Loucy (cell line): ENCODE data around the gene CLECL1.
A peak's percentile ranks its signal among the peaks of the same experiment; 100 is the strongest.
"Not testable (repeated sequence)": the region's sequence is repeated elsewhere in the genome, so short reads cannot be mapped to it uniquely, and the experiment has no call there.

Experiments used
- H2AFZ ChIP-seq: fragments of 200-600 bp; sonication (generic); 2 replicates; pipeline ENCODE4 v1.6.0; 2016; ENCODE audit warnings: antibody characterized with exemption, mild to moderate bottlenecking, low read length, moderate library complexity
- H3F3A ChIP-seq: fragments of 200-600 bp; 2 replicates; pipeline ENCODE4 v1.6.0; 2016; ENCODE audit warnings: antibody characterized with exemption, low read depth, mild to moderate bottlenecking
- H3K27me3 ChIP-seq: fragments of 200-600 bp; sonication (generic); 2 replicates; pipeline ENCODE4 v1.6.1; 2014; ENCODE audit warnings: low read length, mild to moderate bottlenecking; ENCODE audit not compliant: insufficient read depth, poor library complexity, severe bottlenecking
- H3K36me3 ChIP-seq: fragments of 200-600 bp; sonication (generic); 2 replicates; pipeline ENCODE4 v1.6.1; 2016; ENCODE audit warnings: low read length; ENCODE audit not compliant: insufficient read depth
- H3K4me1 ChIP-seq: fragments of 200-600 bp; sonication (generic); 2 replicates; pipeline ENCODE4 v1.5.1; 2014; ENCODE audit warnings: low read length, mild to moderate bottlenecking; ENCODE audit not compliant: insufficient read depth, poor library complexity, severe bottlenecking
- H3K4me2 ChIP-seq: fragments of 200-600 bp; sonication (generic); 2 replicates; pipeline ENCODE4 v1.6.0; 2014; ENCODE audit warnings: antibody characterized with exemption, low read length, low read depth, mild to moderate bottlenecking; ENCODE audit not compliant: poor library complexity, severe bottlenecking
- H3K4me3 ChIP-seq: fragments of 200-600 bp; sonication (generic); 2 replicates; pipeline ENCODE4 v1.5.1; 2014; ENCODE audit warnings: low read length, mild to moderate bottlenecking, mixed read lengths; ENCODE audit not compliant: poor library complexity, severe bottlenecking
- H3K79me2 ChIP-seq: fragments of 200-600 bp; sonication (generic); 2 replicates; pipeline ENCODE4 v1.6.1; 2014; ENCODE audit warnings: low read length; ENCODE audit not compliant: insufficient read depth
- H3K9ac ChIP-seq: fragments of 200-600 bp; sonication (generic); 2 replicates; pipeline ENCODE4 v1.6.0; 2014; ENCODE audit warnings: mild to moderate bottlenecking, low read depth, low read length, moderate library complexity; ENCODE audit not compliant: poor library complexity, severe bottlenecking
- H3K9me2 ChIP-seq: fragments of 200-600 bp; sonication (generic); replicated peaks from 2 replicates; pipeline ENCODE4 v1.6.1; 2016; ENCODE audit warnings: low read depth, low read length, mixed read lengths
- H3K9me3 ChIP-seq: fragments of 200-600 bp; sonication (generic); 2 replicates; pipeline ENCODE4 v1.6.1; 2014; ENCODE audit warnings: mild to moderate bottlenecking, antibody characterized with exemption, low read length, low read depth; ENCODE audit not compliant: insufficient read depth
- H4K20me1 ChIP-seq: fragments of 200-600 bp; sonication (generic); 2 replicates; pipeline ENCODE4 v1.6.0; 2014; ENCODE audit warnings: antibody characterized with exemption, low read length, mild to moderate bottlenecking; ENCODE audit not compliant: insufficient read depth, poor library complexity, severe bottlenecking
- EZH2phosphoT487 ChIP-seq: fragments of 200-600 bp; IDR thresholded peaks from 2 replicates; pipeline ENCODE4 v1.6.1; 2018; ENCODE audit warnings: antibody characterized with exemption, mild to moderate bottlenecking, moderate library complexity, borderline replicate concordance
- TF ChIP-seq, protein P1 (sequence below): fragments of 200-600 bp; sonication (generic); conservative IDR thresholded peaks from 2 replicates; pipeline ENCODE4 v1.5.1; 2014; ENCODE audit warnings: mild to moderate bottlenecking, antibody characterized with exemption, low read length

The CLECL1 gene

DNA sequence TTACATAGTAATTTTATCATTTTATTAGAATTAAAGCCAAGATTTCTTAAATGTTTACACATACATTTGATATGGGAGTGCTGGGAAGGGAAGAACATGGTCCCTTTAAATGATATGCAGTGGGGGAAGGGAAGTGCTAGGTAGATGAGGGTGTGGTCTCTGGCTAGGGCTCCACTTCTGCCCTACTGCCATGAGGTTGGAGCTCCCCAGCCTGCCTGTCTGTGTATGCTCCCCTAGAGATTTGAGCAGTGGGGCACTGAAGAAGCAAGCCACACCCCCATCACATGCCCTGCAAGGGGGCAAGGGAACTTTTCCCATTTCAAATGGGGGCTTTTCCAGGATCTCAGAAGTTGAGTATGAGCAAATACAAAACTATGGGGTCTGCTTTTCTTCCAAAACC, 25.5 kb downstream of the CLECL1 start:
- Histone ChIP-seq H4K20me1 (no peaks in the 10 kb centered on the region), H3K36me3 (no peaks in the 10 kb centered on the region), H3K9me2 (no peaks in the 10 kb centered on the region), H3F3A (no peaks in the 10 kb centered on the region), H3K9me3 (no peaks in the 10 kb centered on the region; the same call in 1 of the 2 replicates), H3K27me3 (no peaks in the 10 kb centered on the region), H3K79me2 (no peaks in the 10 kb centered on the region), H2AFZ (peak overlapping the region; percentile 4; the same call in 1 of the 2 replicates), H3K9ac (peak overlapping the region; percentile 1), H3K4me2 (peak overlapping the region; percentile 17), H3K4me1 (peaks cover 26% of the 10 kb centered on the region), H3K4me3 (peak overlapping the region; percentile 6)
- no peak for TF ChIP-seq EZH2phosphoT487

DNA sequence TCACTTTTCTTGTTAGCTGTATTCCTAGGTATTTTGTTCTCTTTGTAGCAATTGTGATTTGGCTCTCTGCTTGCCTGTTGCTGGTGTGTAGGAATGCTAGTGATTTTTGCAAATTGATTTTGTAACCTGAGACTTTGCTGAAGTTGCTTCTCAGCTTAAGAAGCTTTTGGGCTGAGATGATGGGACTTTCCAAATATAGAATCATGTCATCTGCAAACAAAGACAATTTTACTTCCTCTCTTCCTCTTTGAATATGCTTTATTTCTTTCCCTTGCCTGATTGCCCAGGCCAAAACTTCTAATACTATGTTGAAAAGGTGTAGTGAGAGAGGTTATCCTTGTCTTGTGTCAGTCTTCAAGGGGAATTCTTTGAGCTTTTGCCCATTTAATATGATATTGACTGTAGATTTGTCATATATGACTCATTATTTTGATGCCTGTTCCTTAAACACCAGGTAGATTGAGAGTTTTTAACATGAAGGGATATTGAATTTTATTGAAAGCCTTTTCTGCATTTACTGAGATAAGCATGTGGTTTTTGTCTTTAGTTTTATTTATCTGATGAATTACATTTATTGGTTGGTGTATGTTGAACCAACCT, 26.7 kb downstream of the CLECL1 start:
- no peak overlapping the region for H3K4me2 ChIP-seq

DNA sequence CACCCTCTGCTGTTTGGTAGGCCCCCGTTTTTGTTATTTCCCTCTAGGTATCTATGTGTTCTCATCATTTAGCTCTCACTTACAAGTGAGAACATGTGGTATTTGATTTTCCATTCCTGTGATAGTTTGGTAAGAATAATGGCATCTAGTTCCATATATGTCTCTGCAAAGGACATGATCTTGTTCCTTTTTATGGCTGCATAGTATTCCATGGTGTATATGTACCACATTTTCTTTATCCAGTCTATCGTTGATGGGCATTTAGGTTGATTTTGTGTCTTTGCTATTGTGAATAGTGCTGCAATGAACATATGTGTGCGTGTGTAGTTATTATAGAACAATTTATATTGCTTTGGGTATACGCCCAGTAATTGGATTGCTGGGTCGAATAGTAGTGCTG, 28.3 kb downstream of the CLECL1 start:
- H2AFZ ChIP-seq, H3K9me3 ChIP-seq, H3K4me3 ChIP-seq, H3K27me3 ChIP-seq, H3F3A ChIP-seq, H3K36me3 ChIP-seq, H3K4me2 ChIP-seq, H3K79me2 ChIP-seq, H3K9ac ChIP-seq, H4K20me1 ChIP-seq, H3K9me2 ChIP-seq: not testable (repeated sequence)
- peaks cover 33% of the 10 kb centered on the region for H3K4me1 ChIP-seq

More for the DNA sequence above, 26.7 kb downstream of the CLECL1 start:
- Histone ChIP-seq H3F3A (no peaks in the 10 kb centered on the region), H3K36me3 (no peaks in the 10 kb centered on the region), H2AFZ (peak overlapping the region; percentile 63), H3K79me2 (no peaks in the 10 kb centered on the region), H3K9me3 (no peaks in the 10 kb centered on the region; the same call in 1 of the 2 replicates), H3K9ac (no peak overlapping the region), H3K4me3 (no peak overlapping the region), H3K27me3 (no peaks in the 10 kb centered on the region), H4K20me1 (no peaks in the 10 kb centered on the region), H3K4me1 (peaks cover 33% of the 10 kb centered on the region), H3K9me2 (no peaks in the 10 kb centered on the region)
- TF ChIP-seq, protein P1, sequence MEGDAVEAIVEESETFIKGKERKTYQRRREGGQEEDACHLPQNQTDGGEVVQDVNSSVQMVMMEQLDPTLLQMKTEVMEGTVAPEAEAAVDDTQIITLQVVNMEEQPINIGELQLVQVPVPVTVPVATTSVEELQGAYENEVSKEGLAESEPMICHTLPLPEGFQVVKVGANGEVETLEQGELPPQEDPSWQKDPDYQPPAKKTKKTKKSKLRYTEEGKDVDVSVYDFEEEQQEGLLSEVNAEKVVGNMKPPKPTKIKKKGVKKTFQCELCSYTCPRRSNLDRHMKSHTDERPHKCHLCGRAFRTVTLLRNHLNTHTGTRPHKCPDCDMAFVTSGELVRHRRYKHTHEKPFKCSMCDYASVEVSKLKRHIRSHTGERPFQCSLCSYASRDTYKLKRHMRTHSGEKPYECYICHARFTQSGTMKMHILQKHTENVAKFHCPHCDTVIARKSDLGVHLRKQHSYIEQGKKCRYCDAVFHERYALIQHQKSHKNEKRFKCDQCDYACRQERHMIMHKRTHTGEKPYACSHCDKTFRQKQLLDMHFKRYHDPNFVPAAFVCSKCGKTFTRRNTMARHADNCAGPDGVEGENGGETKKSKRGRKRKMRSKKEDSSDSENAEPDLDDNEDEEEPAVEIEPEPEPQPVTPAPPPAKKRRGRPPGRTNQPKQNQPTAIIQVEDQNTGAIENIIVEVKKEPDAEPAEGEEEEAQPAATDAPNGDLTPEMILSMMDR: no peak
- TF ChIP-seq EZH2phosphoT487: no peak

DNA sequence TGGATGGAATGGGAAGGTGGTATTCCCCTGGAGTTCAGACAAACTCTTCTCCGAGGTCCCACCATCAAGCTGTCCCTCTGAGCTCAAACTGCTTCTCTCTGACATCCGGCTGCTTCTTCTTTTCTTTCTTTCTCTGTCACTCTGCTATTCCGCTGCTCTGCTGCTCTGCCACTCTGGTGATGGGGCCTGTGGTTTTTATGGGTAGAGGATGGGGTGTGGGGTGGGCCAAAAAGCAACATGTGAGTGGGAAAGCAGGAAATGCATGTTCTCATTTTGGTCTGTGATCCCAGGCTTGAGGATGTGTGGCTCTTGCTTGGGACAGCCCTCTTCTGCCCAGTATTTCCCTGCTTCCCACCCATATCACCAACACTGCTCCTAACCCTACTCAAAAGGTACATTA, 30.6 kb downstream of the CLECL1 start:
- Histone ChIP-seq H3F3A (no peaks in the 10 kb centered on the region), H3K4me2 (peak overlapping the region; percentile 49), H3K4me1 (peaks cover 23% of the 10 kb centered on the region), H3K9ac (peak overlapping the region; percentile 2), H3K27me3 (no peaks in the 10 kb centered on the region), H3K36me3 (no peaks in the 10 kb centered on the region), H3K9me2 (no peaks in the 10 kb centered on the region), H3K9me3 (no peaks in the 10 kb centered on the region; the same call in 1 of the 2 replicates), H3K79me2 (no peaks in the 10 kb centered on the region), H2AFZ (0 out of 2 replicates have a peak overlapping the region, but pooled peaks have one; percentile 20), H4K20me1 (no peaks in the 10 kb centered on the region), H3K4me3 (no peak overlapping the region)
- TF ChIP-seq EZH2phosphoT487: no peak
- TF ChIP-seq, protein P1: no peak
